CD4-positive, alpha-beta T cell treated with Interleukin-4 for 1 hour (primary cell): Measurements from ENCODE around the gene MRPL34.
"Not testable (repeated sequence)": the region's sequence is repeated elsewhere in the genome, so short reads cannot be mapped to it uniquely, and the experiment has no call there.

Source experiments
- DNase-seq, 2 donors: peaks; one replicate each; pipeline ENCODE4 v3.0.0-alpha.2; 2020 to 2022

The MRPL34 gene

DNA sequence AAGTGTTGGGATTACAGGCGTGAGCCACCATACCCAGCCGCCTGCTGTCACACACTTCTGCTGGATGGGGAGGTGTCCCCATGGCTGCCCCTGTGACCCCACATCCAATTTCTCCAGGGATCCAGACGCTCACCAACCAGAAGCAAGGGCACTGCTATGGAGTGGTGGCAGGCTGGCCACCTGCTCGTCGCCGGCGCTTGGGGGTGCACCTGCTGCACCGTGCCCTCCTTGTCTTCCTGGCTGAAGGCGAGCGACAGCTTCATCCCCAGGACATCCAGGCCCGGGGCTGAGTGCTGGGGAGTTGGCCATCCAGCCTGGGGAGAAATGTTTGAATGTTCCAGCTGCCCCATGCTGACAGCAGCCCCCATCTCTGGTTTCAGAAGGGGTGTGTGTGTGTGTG, 19.4 kb upstream of the MRPL34 start:
- no peak for DNase-seq

DNA sequence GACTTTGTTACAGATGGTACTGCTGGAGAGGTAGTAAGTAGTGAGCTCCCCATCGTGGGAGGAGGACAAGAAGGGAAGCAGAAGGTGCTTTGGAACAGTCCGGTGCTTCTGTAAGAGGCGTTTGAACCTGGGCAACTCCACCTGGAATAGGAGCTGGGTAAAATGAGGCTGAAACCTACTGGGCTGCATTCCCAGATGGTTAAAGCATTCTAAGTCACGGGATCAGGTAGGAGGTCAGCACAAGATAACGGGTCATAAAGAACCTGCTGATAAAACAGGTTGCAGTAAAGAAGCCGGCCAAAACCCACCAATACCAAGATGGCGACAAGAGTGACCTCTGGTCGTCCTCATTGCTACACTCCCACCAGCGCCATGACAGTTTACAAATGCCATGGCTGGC, 18.9 kb upstream of the MRPL34 start:
- no peak for DNase-seq

DNA sequence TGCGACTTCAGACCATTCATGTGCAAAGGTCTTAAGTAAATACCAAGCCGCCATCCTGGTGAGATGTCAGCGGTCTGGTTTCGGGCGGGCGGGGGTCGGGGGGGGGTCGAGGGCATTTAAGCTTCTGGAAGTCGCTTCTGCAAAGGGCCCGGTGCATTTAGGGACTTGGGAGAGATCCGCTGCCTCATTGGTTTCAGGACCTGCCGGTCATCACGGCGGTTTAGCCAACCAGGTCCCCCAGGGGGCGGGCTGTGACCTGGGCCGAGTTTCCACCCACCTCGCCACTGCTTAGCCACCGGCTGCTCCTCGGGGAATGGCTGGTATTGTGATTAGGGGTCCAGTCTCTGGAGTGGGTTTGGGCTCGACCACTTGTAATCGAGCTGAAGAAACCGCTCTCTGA, 16.2 kb upstream of the MRPL34 start:
- DNase-seq, result peak; percentile 39 to 64

DNA sequence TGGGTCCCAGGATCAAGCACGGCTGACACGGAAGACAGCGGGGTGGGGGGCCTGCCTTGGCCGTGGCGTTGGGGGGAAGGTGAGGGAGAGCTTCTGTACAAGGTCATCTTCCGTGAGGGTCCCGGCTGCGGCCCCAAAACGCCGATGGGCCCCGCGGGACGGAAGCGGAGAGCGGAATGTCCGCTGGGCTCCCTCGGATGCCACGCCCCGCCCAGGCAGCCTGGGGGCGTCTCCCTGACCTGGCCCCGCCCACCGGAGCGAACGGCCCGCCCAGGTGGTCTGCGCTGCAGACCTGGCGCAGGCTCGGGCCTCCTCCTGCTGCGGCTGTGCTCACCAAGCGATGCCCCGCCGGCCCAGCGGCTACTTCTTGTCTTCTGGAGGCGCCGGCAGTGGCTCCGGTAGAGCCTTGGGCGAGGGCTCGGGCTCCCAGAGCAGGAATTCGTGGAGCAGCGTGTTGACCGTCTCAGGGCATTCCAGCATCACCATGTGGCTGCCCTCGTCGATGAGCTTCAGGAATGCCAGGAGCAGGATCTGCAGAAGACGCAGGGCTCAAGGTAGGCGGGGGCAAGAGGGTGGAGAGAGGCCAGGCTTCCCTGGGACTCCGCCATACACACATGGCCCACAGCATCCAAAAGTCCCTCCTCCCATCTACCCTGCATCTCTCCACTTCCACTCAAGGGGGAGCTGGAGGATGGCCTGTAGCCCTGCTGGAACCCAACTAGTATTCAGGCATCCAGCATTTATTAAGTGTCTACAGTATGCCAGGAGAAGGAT, 13.2 kb upstream of the MRPL34 start:
- peak; percentile 84 to 88 for DNase-seq

DNA sequence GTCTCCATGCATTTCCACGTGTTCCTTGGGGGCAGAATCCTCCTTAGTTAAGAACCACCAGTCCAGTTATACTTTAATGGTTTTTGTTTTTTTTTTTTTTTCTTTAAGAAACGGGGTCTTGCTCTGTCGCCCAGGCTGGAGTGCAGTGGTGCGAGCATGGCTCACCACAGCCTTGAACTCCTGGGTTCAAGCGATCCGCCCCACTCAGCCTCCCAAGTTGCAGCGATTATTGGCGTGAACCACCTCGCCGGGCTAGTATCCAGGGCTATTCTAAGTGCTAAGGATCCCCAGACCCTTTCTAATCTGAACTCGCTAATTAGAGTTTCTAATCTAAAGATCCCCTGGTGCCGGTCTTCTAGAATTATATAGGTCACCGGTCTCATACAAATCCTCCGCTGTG, 12.1 kb upstream of the MRPL34 start:
- no peak for DNase-seq

DNA sequence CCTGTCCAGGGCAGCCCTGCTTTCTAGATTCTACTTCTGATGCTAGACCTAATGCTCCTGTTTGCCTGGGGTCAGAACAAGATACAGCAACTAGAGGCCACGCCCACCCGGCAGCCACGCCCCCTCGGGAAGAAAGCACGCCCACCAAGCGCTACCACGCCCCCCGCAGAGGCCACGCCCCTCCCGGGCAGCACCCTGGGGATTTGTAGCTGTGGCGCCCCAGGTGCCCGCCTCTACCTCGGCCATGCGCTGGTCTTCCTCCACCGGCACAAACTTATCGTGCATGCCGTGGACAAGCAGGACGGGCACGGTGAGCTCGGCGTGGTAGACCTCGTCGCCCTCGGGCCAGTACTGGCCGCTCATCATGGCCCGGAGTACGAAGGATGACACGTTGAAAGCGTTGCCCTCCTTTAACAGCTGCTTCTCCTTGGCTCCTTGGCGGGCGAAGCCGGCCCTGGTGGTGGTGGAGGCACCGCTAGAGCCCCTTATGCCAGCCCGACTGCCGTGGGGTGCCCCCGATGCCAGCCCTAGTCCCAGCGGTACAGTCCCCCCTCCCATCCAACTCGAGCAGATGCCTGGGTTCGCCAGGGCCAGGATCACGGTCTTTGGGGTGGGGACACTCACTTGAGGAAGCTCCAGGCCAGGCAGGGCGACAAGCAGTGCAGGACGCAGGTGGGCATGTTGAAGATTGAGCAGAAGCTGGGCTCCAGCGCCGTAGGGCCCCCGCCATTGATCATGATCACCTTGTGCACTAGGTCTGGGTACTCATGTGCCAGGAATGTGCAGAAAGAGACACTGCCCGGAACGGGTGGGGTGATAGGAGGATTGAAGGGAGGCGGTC, 11.4 kb upstream of the MRPL34 start:
- peak; percentile 41 to 58 for DNase-seq

DNA sequence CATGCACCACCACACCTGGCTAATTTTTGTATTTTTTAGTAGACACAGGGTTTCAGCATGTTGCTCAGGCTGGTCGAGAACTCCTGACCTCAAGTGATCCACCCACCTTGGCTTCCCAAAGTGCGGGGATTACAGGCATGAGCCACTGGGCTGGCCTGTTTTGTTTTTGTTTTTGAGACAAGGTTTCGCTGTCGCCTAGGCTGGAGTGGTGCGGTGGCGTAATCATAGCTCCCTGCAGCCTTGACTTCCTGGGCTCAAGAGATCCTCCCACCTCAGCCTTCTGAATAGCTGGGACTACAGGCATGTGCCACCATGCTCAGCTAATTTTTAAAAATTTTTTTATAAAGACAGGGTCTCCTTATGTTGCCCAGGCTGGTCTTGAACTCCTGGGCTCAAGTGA, 10.1 kb upstream of the MRPL34 start:
- DNase-seq, result not testable (repeated sequence)

DNA sequence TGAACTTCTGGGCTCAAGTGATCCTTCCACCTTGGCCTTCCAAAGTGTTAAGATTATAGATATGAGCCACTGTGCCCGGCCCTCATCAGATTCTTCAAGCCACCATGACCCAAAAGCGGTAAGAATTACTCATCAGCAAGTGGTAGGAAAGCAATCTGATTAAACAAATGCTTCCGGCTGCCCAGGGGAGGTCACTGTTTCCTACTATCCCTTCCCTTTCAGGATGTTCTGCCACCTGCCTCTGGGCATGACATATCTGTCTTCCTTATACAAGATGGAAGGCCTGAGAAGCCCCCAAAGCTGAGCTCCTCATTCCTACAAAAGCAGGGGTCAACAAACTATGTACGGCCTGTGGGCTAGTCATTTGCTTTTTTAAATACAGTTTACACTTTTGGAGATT, 9.4 kb upstream of the MRPL34 start:
- no peak for DNase-seq

DNA sequence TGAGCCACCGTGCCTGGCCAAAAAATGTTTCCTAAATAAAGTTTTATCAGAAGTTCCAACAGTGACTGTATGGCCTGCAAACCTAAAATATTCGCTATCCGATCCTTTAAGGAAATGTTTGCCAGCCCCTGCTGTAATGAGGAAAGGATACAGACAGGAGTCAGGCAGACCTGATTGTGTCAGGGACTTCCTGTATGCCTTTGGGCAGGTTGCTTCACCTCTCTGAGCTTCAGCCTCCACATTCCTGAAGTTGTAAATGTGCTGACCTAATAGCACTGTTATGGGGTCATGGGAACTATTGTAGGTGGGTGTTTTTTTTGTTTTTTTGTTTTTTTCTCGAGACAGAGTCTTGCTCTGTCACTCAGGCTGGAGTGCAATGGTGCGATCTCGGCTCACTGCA, 8.7 kb upstream of the MRPL34 start:
- DNase-seq, result no peak

DNA sequence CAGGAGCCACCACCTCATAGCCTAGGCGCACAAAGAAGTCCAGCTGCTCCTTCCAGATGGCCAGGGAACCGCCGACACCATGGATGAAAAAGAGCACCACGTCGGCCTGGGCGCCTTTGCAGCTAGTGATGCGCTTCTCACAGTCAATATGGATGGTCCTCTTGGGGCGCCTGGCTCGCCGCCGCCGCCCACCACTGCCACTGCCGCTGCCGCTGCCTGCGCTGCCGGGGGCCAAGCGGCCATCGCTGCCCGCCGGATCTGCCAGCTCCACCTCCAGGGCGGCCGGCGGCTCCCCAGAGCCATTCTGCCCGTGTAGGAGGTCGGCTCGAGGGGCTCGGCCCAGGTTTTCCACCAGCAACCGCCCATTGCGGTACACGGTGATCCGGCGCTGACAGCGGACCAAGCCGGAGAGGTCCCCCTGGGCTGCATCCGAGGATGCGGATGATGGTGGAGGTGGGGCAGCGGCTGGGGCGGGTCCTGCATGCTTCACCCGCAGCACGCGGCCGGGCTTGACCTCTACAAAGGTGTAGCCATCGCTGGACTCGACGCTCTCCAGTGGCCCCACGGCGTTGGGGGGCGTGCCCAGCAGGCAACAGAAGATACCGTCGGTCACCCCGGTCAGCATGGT, 4.6 kb upstream of the MRPL34 start:
- DNase-seq, result no peak

DNA sequence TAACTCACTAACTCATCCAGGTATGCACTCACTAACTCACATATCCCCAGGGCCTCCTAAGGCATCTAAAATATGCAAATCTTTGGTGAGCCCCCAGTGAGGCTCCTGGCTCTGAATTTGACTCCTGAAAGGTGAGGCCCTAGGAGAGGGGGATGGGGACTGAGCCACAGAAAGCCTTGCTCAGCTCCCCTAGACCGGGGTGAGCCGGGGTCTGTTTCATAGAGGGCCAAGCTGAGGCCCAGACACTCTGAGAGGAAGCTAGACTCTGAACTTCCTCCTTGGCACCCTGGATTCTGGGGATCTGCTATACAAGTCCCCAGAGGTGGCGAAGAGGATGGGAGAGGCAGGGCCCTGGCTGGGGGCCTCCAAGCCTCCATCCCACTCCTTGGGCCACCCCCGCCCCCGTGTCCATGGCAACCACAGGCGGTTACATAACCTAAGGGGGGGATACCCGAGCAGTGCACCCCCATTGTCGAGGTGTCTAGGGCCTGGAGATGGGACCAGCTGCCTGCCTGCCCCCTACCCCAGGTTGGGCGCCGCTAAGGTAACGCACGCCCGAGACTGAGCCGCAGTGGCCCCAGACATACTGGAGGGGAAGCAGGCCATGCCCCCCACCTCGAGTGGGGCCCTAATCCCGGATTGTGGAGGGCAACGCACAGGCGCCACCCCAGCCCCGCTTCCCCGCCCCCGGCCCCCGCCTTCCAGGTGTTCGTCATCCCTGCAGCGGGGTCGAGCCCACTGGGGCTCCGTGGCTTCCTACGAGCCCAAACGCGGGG, 3.1 kb upstream of the MRPL34 start:
- DNase-seq, result peak in 1 of 2 donors; percentile 35

DNA sequence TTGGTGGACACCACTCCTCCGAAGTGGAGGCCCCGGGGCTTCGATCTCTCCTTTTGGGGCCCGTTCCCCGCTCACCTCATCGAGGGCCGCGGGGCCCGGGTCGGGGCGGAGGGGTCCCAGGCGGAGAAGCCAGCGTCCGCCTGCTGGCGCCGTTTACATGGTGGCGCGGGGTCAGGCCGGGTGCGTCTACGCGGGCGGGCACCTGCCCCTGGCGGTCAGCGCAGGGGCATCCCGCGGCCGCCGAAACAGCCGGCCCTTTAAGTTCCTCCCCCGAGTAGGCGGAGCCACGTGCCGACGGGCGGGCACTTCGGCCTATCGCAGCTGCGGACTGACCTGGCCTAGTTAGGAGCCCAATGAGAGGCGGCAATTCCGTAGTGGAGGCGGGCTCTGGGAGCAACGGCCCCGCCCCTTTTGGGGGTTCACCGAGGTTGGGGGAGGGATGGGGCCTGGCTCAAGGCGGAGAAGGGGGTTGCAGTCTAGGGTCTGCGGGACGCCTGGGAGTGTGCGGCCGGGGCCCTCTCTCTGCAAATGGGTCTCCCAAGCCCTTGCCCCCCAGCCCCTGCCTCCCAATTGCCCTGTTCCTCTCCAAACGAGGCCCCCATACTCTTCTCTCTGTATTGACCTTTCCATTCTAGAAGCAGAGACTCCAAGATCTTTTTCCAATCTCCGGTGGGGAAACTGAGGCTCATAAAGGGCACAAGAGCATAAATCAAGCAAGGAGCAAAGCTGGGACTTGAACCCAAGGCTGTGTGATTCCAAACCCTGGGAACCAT, 2.3 kb upstream of the MRPL34 start, which contains the start of gene ABHD8:
ABHD8 (minus strand) TSS at position 259 of the 773 bp plus-strand sequence. CDS start 1,809 bp downstream, outside the sequence.
- DNase-seq, result peak; percentile 95

DNA sequence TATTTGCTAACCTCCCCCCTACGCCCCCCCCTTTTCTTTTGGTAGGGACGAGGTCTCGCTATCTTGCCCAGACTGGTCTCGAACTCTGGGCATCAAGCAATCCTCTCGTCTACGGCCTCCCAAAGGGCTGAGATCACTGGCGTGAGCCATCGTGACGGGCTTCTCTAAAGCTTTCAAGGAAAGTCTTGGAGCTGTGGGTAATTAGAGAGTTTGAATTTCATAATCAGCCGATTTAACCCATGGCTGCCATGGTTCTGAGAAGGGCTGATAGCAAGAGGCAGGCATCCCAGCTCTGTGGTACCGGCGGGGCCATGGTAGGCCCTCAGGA, 1.8 kb upstream of the MRPL34 start:
- no peak for DNase-seq

DNA sequence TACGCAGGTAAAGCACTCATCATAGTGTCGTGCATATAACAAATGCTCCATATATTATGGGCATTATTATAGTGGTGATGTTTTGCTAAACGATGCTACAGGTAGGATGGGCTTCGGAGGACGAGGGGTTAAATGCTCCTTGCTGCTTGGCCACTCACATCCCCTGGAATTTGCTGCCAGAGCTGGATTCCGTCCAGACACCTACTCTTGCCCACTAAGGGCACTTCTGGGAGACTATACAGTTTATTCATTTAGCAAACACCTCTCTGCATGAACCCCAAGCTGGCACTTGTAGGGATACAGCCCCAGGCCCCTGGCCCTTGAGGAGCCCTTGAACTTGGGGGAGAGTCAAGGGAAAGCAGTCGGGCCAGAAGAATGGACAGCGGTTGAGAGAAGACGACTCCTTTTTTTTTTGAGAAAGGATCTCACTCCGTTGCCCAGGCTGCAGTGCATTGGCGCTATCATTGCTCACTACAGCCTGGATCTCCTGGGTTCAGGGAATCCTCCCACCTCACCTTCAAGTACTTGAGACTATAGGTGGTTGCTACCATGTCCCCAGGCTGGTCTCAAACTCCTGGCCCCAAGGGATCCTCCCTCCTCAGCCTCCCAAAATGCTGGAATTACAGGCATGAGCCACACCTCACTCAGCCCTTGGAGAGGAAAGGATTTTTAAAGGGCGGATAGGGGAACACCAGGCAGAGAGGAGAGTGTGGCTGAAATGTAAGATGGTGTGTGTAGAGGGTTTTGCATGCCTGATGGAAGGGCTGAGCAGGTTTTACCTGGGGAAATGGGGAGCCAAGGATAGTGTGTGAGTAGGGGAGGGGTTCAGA, 1.1 kb upstream of the MRPL34 start:
- DNase-seq, result no peak

DNA sequence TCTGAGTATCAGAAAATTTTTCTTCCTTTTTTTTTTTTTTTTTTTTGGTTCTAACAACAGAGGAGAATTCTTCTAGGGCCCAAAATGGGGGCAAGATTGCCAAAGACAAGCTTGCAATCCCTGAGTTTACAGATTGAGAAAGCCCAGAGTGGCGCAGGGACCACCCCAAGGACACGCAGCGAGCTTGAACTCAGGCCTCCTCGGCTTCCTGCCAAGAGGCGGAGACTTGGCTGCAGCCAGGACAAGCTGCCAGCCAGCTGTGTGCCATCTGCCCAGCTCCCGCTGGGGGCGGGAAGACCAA, 506 bp upstream of the MRPL34 start:
- no peak for DNase-seq

DNA sequence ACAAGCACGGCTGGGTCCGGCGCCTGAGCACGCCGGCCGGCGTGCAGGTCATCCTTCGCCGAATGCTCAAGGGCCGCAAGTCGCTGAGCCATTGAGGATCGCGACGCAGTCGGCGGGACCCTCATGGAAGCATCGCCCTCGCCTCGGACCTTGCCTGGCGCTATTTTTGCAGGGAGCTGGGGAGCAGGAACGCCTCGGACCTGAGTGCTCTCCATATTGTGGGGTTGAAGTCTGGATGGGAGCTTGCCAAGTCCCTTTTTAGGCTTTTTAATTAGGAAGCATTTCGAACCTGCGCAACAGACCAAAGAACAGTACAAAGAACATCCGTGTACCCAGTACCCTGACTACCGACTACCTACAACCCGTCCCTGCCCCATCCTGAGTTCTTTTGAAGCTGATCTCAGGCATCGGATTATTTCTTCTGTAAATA, 628 bp downstream of the MRPL34 start:
- no peak for DNase-seq

DNA sequence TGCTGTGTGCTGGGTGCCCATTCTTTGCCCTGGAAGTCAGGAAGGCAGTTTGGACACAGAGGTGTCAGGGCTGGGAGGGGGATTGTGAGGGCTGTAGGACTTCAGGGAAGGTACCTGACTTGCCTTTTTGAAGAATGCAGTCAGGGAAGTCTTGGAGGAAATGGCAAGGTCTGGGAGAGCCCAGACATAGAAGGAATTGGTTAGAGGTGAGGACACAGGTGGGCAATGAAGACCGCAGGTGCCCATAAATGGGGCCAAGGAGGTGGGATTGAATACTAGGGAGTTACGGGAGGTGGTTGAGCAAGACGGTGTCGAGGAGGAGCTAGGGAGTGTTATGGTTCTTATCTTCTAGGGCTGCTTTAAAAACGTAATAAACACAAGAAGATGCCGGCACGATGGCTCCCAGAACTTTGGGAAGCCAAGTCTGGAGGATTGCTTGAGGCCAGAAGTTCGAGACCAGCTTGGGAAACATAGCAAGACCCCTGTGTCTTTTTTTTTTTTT, 2.3 kb downstream of the MRPL34 start:
- DNase-seq, result no peak

DNA sequence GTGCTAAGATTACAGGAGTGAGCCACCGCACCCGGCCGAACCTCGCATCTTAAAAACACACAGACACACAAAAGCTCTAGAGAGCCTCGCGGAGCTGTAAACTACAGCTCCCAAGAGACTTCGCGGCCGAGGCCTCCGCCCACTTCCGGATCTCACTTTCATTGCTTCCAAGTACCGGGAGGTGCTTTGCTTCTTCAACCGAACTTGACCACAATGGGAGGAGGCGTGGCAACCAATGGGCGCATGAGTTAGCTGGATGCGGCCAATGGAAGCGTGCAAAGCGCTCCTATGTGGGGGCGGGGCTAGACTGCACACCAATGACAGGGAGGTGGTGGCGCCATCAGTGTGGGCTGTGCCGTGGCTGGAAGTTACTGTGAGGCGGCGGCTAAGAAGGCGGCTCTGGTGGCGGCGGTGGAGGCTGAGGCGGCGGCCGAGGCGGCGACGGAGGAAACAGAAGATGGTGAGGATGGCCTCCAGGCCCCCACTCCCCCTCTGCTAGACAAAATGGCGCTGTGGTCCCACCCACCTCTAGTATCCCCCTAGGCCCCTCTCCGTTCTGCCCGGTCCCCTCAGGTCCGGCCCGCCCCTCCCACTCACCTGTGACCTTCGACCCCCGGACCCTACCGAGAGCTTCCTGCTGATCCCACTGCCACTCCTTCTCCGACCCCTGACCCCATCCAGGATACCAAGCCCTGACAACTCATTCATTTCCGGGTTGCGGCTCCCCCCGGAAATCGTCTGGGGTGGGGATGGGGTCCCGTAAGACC, 3.7 kb downstream of the MRPL34 start, which contains the start of gene DDA1:
DDA1 (plus strand) TSS at position 366 of the 767 bp plus-strand sequence; CDS start at position 458, 92 bp downstream.
- peak; percentile 100 for DNase-seq

DNA sequence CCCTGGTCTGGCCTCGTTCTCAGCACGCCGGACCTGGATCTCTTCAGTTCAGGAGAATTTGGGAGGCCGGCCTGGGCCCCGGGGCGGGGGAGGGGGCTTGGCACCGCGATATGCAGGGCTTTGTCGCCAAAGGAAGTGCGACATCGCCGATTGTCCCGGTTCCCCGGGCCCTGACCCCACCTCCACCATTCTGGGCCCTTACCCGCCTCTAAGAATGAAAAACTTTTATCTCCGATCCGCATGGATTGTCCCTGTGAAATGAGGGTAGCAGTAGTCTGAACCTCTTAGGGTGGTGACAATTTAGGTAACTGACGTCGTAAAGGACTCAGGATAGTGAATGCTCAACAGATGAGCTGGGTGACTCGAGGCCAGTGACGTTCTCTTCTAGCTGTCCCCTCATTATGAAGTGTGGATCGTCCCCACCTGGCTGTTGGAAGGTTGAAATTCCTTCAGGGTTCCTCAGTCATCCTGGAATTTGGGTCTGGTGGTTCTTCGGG, 4.3 kb downstream of the MRPL34 start:
- no peak for DNase-seq
